ENCODE data around the gene STK4.

STK4 gene

GRCh38 chr20:45111799-45112471, 145.6 kb downstream of the STK4 start:
- H3K9ac ChIP-seq (ENCODE audit: low read length), result no peak overlapping the region
- no peak overlapping the region for H3K4me3 ChIP-seq (ENCODE audit: low read length)
- H3K27ac ChIP-seq (ENCODE audit: low read length), result no peak overlapping the region
- H3K27me3 ChIP-seq (ENCODE audit: control insufficient read depth, insufficient read depth, low read length), result no peaks in the 10 kb centered on the region
- no peaks in the 10 kb centered on the region for H3K9me3 ChIP-seq (ENCODE audit: control insufficient read depth, low read depth, low read length)
- H3K4me1 ChIP-seq (ENCODE audit: control insufficient read depth, low read depth, low read length), result no peaks in the 10 kb centered on the region
- no peaks in the 10 kb centered on the region for H3K36me3 ChIP-seq (ENCODE audit: control insufficient read depth, low read depth, low read length)

DNA sequence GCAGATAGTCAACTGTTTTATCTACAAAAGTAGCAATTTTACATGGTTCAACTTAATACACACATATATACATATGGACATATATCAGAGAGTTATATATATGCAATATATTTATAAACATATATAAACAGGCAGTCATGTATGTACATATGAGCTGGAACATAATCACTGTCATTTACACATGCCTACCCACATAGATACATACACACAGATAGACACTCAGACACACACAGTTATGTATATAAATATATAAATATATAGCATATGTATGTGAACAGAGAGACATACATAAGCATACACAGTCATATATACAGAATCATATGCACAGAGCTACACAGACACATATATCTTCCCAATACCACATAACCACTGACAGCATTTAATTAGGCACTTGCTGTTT, 146.4 kb downstream of the STK4 start:
- H3K4me1 ChIP-seq (ENCODE audit: control insufficient read depth, low read depth, low read length), result no peaks in the 10 kb centered on the region
- no peaks in the 10 kb centered on the region for H3K36me3 ChIP-seq (ENCODE audit: control insufficient read depth, low read depth, low read length)
- H3K4me3 ChIP-seq (ENCODE audit: low read length), result no peak overlapping the region
- H3K9ac ChIP-seq (ENCODE audit: low read length), result no peak overlapping the region
- H3K9me3 ChIP-seq (ENCODE audit: control insufficient read depth, low read depth, low read length), result no peaks in the 10 kb centered on the region
- H3K27me3 ChIP-seq (ENCODE audit: control insufficient read depth, insufficient read depth, low read length), result no peaks in the 10 kb centered on the region
- no peak overlapping the region for H3K27ac ChIP-seq (ENCODE audit: low read length)

GRCh38 chr20:45113865-45114264, 147.6 kb downstream of the STK4 start:
- no peaks in the 10 kb centered on the region for H3K4me1 ChIP-seq (ENCODE audit: control insufficient read depth, low read depth, low read length)
- no peak overlapping the region for H3K4me3 ChIP-seq (ENCODE audit: low read length)
- no peaks in the 10 kb centered on the region for H3K27me3 ChIP-seq (ENCODE audit: control insufficient read depth, insufficient read depth, low read length)
- no peak overlapping the region for H3K9ac ChIP-seq (ENCODE audit: low read length)
- H3K36me3 ChIP-seq (ENCODE audit: control insufficient read depth, low read depth, low read length), result no peaks in the 10 kb centered on the region
- H3K27ac ChIP-seq (ENCODE audit: low read length), result no peak overlapping the region
- no peaks in the 10 kb centered on the region for H3K9me3 ChIP-seq (ENCODE audit: control insufficient read depth, low read depth, low read length)

GRCh38 chr20:45114465-45115385, 148.4 kb downstream of the STK4 start, which contains the start of gene WFDC5:
Gene WFDC5 (minus strand): TSS chr20:45115174. CDS start chr20:45115083, 91 bp downstream.
- H3K27me3 ChIP-seq (ENCODE audit: control insufficient read depth, insufficient read depth, low read length), result no peaks in the 10 kb centered on the region
- H3K4me1 ChIP-seq (ENCODE audit: control insufficient read depth, low read depth, low read length), result no peaks in the 10 kb centered on the region
- no peak within 1 kb of the TSS for H3K4me3 ChIP-seq (ENCODE audit: low read length)
- no peaks in the 10 kb centered on the region for H3K36me3 ChIP-seq (ENCODE audit: control insufficient read depth, low read depth, low read length)
- no peak within 1 kb of the TSS for H3K9ac ChIP-seq (ENCODE audit: low read length)
- H3K9me3 ChIP-seq (ENCODE audit: control insufficient read depth, low read depth, low read length), result no peaks in the 10 kb centered on the region
- no peak within 1 kb of the TSS for H3K27ac ChIP-seq (ENCODE audit: low read length)

DNA sequence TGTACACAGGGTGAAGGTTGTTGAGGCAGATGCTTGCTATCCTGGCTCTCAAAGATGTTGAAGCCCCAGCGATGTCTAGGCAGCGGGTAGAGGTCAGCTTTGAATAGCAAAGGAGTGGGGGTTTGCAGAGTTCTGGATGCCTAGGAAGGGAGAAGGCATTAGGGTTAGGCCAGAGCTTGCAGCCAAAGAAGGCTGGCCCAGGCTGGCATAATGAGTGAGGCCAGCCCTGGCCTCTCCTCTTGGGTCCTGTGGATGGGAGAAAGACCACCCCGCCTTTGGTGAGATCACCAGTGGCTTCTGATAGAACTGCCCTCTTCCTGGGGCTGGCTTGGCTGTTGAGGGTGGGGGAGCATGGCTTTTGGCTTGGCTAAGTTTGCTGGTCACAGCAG, 149.1 kb downstream of the STK4 start:
- Histone ChIP-seq H3K4me3 (ENCODE audit: low read length) (no peak overlapping the region), H3K4me1 (ENCODE audit: control insufficient read depth, low read depth, low read length) (no peaks in the 10 kb centered on the region), H3K27ac (ENCODE audit: low read length) (no peak overlapping the region), H3K27me3 (ENCODE audit: control insufficient read depth, insufficient read depth, low read length) (no peaks in the 10 kb centered on the region), H3K36me3 (ENCODE audit: control insufficient read depth, low read depth, low read length) (no peaks in the 10 kb centered on the region), H3K9ac (ENCODE audit: low read length) (no peak overlapping the region), H3K9me3 (ENCODE audit: control insufficient read depth, low read depth, low read length) (no peaks in the 10 kb centered on the region)

- Histone ChIP-seq H3K27me3 (ENCODE audit: control insufficient read depth, insufficient read depth, low read length) (no peaks in the 10 kb centered on the region), H3K9me3 (ENCODE audit: control insufficient read depth, low read depth, low read length) (no peaks in the 10 kb centered on the region), H3K9ac (ENCODE audit: low read length) (no peak overlapping the region), H3K27ac (ENCODE audit: low read length) (no peak overlapping the region), H3K4me1 (ENCODE audit: control insufficient read depth, low read depth, low read length) (no peaks in the 10 kb centered on the region), H3K36me3 (ENCODE audit: control insufficient read depth, low read depth, low read length) (no peaks in the 10 kb centered on the region), H3K4me3 (ENCODE audit: low read length) (no peak overlapping the region)
Observed at GRCh38 chr20:45115829-45116228, 149.5 kb downstream of the STK4 start.

DNA sequence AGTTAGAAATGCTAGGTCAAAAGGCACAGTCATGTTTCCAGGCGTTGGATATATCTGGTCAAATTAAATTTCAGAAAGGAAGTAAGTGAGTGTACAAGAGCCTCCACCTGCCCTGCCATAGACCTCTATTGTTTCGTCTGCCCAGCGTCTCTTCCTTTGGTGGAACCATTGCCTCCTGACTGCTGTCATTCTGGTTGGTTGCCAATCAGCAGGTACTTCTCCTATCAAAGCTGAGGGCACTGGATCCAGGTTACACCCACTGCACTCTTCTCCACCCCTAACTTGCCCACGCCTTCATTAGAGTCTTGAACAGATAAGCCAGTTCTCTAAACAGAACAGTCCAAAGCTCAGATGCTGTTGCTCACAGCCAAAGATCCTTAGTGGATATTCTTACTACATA, 151.3 kb downstream of the STK4 start:
- no peak overlapping the region for H3K27ac ChIP-seq (ENCODE audit: low read length)
- no peaks in the 10 kb centered on the region for H3K4me1 ChIP-seq (ENCODE audit: control insufficient read depth, low read depth, low read length)
- H3K36me3 ChIP-seq (ENCODE audit: control insufficient read depth, low read depth, low read length), result no peaks in the 10 kb centered on the region
- H3K9ac ChIP-seq (ENCODE audit: low read length), result no peak overlapping the region
- no peaks in the 10 kb centered on the region for H3K27me3 ChIP-seq (ENCODE audit: control insufficient read depth, insufficient read depth, low read length)
- no peaks in the 10 kb centered on the region for H3K9me3 ChIP-seq (ENCODE audit: control insufficient read depth, low read depth, low read length)
- no peak overlapping the region for H3K4me3 ChIP-seq (ENCODE audit: low read length)

GRCh38 chr20:45118028-45118427, 151.7 kb downstream of the STK4 start:
- Histone ChIP-seq H3K27me3 (ENCODE audit: control insufficient read depth, insufficient read depth, low read length) (no peaks in the 10 kb centered on the region), H3K9ac (ENCODE audit: low read length) (no peak overlapping the region), H3K4me3 (ENCODE audit: low read length) (no peak overlapping the region), H3K36me3 (ENCODE audit: control insufficient read depth, low read depth, low read length) (no peaks in the 10 kb centered on the region), H3K27ac (ENCODE audit: low read length) (no peak overlapping the region), H3K4me1 (ENCODE audit: control insufficient read depth, low read depth, low read length) (no peaks in the 10 kb centered on the region), H3K9me3 (ENCODE audit: control insufficient read depth, low read depth, low read length) (no peaks in the 10 kb centered on the region)

DNA sequence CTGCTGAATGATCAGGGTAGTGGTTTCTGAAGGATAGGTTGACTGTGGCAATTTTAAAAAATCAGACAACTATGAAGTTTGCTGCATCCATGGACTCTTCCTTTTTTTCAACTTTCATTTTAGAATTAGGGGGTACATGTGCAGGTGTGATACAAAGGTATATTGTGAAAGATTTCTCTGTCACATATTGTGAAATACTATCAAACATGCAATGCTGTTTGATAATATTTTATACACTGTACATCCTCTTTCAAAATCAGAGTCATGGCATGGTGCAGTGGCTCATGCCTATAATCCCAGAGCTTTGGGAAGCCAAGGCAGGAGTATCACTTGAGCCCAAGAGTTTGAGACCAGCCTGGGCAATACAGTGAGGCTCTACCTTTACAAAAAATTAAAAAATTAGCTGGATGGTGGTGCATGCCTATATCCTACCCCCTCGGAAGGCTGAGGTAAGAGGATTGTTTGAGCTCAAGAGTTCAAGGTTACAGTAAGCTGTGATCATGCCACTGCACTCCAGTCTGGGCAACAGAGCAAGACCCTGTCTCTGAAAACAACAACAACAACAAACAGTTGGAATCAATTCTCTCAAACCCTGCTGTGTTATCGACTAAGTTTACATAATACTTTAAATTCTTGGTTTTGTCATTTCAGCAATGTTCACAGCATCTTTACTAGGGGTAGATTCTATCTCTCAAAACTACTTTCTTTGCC, 153.4 kb downstream of the STK4 start:
- Histone ChIP-seq H3K9ac (ENCODE audit: low read length) (no peak overlapping the region), H3K9me3 (ENCODE audit: control insufficient read depth, low read depth, low read length) (no peaks in the 10 kb centered on the region), H3K4me3 (ENCODE audit: low read length) (no peak overlapping the region), H3K4me1 (ENCODE audit: control insufficient read depth, low read depth, low read length) (no peaks in the 10 kb centered on the region), H3K36me3 (ENCODE audit: control insufficient read depth, low read depth, low read length) (no peaks in the 10 kb centered on the region), H3K27ac (ENCODE audit: low read length) (no peak overlapping the region), H3K27me3 (ENCODE audit: control insufficient read depth, insufficient read depth, low read length) (no peaks in the 10 kb centered on the region)

DNA sequence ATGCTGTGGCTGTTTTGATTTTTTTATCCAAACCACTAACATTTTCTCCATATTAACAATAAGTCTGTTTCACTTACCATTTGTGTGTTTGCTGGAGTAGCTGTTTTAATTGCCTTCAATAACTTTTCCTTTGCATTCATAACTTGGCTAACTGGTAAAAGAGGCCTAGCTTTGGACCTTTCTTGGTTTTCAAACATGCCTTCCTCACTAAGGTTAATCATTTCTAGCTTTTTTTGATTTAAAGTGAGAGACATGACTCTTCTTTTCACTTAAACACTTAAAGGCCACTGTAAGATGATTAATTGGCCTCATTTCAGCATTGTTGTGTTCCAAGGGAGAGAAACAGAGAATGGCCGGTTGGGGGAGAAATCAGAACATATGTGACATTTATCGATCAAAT, 155.1 kb downstream of the STK4 start:
- H3K9ac ChIP-seq (ENCODE audit: low read length), result no peak overlapping the region
- H3K9me3 ChIP-seq (ENCODE audit: control insufficient read depth, low read depth, low read length), result no peaks in the 10 kb centered on the region
- H3K27me3 ChIP-seq (ENCODE audit: control insufficient read depth, insufficient read depth, low read length), result no peaks in the 10 kb centered on the region
- no peaks in the 10 kb centered on the region for H3K4me1 ChIP-seq (ENCODE audit: control insufficient read depth, low read depth, low read length)
- H3K36me3 ChIP-seq (ENCODE audit: control insufficient read depth, low read depth, low read length), result no peaks in the 10 kb centered on the region
- no peak overlapping the region for H3K4me3 ChIP-seq (ENCODE audit: low read length)
- H3K27ac ChIP-seq (ENCODE audit: low read length), result no peak overlapping the region

GRCh38 chr20:45124365-45124764, 158.1 kb downstream of the STK4 start, which contains the start of gene WFDC12:
Gene WFDC12 (minus strand): TSS chr20:45124465. CDS start chr20:45124447, 18 bp downstream.
- Histone ChIP-seq H3K27ac (ENCODE audit: low read length) (no peak within 1 kb of the TSS), H3K4me3 (ENCODE audit: low read length) (no peak within 1 kb of the TSS), H3K9me3 (ENCODE audit: control insufficient read depth, low read depth, low read length) (no peaks in the 10 kb centered on the region), H3K27me3 (ENCODE audit: control insufficient read depth, insufficient read depth, low read length) (no peaks in the 10 kb centered on the region), H3K4me1 (ENCODE audit: control insufficient read depth, low read depth, low read length) (no peaks in the 10 kb centered on the region), H3K9ac (ENCODE audit: low read length) (no peak within 1 kb of the TSS), H3K36me3 (ENCODE audit: control insufficient read depth, low read depth, low read length) (no peaks in the 10 kb centered on the region)

Data from iPS-18a (cell line).